ELR (cell line): ENCODE results near the gene SLC66A1.
A peak's percentile ranks its signal among the peaks of the same experiment; 100 is the strongest.

ENCODE experiments used
- DNase-seq: peaks from one replicate; pipeline ENCODE4 v3.0.0-alpha.2; 2015; ENCODE audit warnings: low read depth

SLC66A1 gene

GRCh38 chr1:19343617-19344350 lies 31.7 kb downstream of the SLC66A1 start:
- DNase-seq = no peak

- DNase-seq = peak; percentile 48
These were observed 32.3 kb downstream of the SLC66A1 start for GRCh38 chr1:19344372-19344810.

- DNase-seq = no peak
These were observed 32.7 kb downstream of the SLC66A1 start for GRCh38 chr1:19344831-19345230.

- no peak for DNase-seq
These were observed 33.3 kb downstream of the SLC66A1 start for GRCh38 chr1:19345391-19345790.

GRCh38 chr1:19346026-19346425 lies 33.9 kb downstream of the SLC66A1 start:
- DNase-seq = no peak

- DNase-seq = no peak
These were observed 35.5 kb downstream of the SLC66A1 start for GRCh38 chr1:19347533-19348172.

- DNase-seq = no peak
These were observed 36.5 kb downstream of the SLC66A1 start for GRCh38 chr1:19348441-19349198.

- DNase-seq = no peak
These were observed 37.9 kb downstream of the SLC66A1 start for GRCh38 chr1:19349999-19350398.

- no peak for DNase-seq
These were observed 38.4 kb downstream of the SLC66A1 start for GRCh38 chr1:19350566-19350965.

- no peak for DNase-seq
These were observed 39.7 kb downstream of the SLC66A1 start for GRCh38 chr1:19351873-19352272.

- no peak for DNase-seq
These were observed 40.7 kb downstream of the SLC66A1 start for GRCh38 chr1:19352839-19353238.

- no peak for DNase-seq
These were observed 41.5 kb downstream of the SLC66A1 start for GRCh38 chr1:19353596-19353995.

- no peak for DNase-seq
These were observed 42.4 kb downstream of the SLC66A1 start for GRCh38 chr1:19354531-19354981.

GRCh38 chr1:19356266-19356665 lies 44.1 kb downstream of the SLC66A1 start:
- DNase-seq = no peak

- DNase-seq = no peak
These were observed 45.3 kb downstream of the SLC66A1 start for GRCh38 chr1:19357299-19357986.

GRCh38 chr1:19358710-19359109 lies 46.6 kb downstream of the SLC66A1 start:
- DNase-seq = no peak

GRCh38 chr1:19359357-19359756 lies 47.2 kb downstream of the SLC66A1 start:
- no peak for DNase-seq

- no peak for DNase-seq
These were observed 47.9 kb downstream of the SLC66A1 start for GRCh38 chr1:19360016-19360415.

GRCh38 chr1:19360432-19360831 lies 48.3 kb downstream of the SLC66A1 start:
- DNase-seq = no peak

GRCh38 chr1:19360843-19361610 lies 48.9 kb downstream of the SLC66A1 start:
- no peak for DNase-seq

GRCh38 chr1:19361611-19362147 lies 49.6 kb downstream of the SLC66A1 start:
- DNase-seq = no peak
